HL-60 (cell line): Measurements from ENCODE around the gene COX20.

Experiments
- CTCF ChIP-seq: IDR thresholded peaks from one replicate; pipeline ENCODE4 v1.5.1; 2011; ENCODE audit warnings: low read length, control low read depth, inconsistent platforms; ENCODE audit not compliant: insufficient read depth
- GABPA ChIP-seq: IDR thresholded peaks from 2 replicates; pipeline ENCODE4 v1.6.1; 2012; ENCODE audit warnings: low read depth
- POLR2AphosphoS5 ChIP-seq: IDR thresholded peaks from 2 replicates; pipeline ENCODE4 v1.6.1; 2012; ENCODE audit warnings: low read depth
- REST ChIP-seq: IDR thresholded peaks from 2 replicates; pipeline ENCODE4 v1.6.1; 2012; ENCODE audit warnings: low read depth; ENCODE audit not compliant: insufficient replicate concordance

GRCh38 chr1:244858357-244858756, 22.9 kb downstream of the COX20 start:
- TF ChIP-seq GABPA = no peak
- no peak for TF ChIP-seq POLR2AphosphoS5
- TF ChIP-seq CTCF = no peak
- TF ChIP-seq REST = no peak
